CD4-positive, alpha-beta T cell treated with Interleukin-17A for 4 hours (primary cell): ENCODE measurements around the gene COL9A2.

ENCODE experiments used
- DNase-seq: peaks from one replicate; pipeline ENCODE4 v3.0.0-alpha.2; 2020; ENCODE audit warnings: mixed read lengths

COL9A2 gene

DNA sequence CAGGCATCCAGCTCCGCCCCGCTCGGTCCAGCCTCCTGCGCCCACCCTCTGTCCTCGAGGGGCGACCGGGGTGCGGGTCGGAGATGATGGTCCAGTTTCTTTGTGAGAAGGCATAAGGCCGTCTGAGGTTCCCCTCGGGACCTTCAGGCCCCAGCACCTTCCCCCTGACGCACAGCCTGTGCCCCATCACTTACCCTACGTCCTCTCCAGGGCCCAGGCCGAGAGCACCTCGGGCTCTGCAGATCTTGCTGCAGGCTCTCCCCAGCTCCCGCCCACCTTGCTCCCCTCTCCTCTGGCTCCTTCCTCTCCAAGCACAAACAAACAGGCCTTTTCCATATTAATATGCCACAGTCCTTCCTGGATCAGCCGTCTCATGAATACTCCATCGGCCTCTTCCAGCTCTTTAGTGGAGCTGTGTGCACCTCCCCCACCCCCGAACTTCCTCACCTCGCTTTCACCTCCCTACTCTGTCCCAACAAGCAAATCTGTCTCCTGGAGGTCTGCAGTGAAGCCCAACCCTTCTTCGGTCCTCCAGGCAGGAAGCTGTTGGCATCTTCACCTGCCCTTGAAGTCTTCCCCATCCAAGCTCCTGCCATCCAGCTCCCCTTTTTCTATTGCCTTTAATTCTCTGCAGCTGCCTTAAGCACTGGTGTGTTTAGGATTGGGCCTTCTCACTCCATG, 448 bp upstream of the COL9A2 start:
- DNase-seq = no peak

DNA sequence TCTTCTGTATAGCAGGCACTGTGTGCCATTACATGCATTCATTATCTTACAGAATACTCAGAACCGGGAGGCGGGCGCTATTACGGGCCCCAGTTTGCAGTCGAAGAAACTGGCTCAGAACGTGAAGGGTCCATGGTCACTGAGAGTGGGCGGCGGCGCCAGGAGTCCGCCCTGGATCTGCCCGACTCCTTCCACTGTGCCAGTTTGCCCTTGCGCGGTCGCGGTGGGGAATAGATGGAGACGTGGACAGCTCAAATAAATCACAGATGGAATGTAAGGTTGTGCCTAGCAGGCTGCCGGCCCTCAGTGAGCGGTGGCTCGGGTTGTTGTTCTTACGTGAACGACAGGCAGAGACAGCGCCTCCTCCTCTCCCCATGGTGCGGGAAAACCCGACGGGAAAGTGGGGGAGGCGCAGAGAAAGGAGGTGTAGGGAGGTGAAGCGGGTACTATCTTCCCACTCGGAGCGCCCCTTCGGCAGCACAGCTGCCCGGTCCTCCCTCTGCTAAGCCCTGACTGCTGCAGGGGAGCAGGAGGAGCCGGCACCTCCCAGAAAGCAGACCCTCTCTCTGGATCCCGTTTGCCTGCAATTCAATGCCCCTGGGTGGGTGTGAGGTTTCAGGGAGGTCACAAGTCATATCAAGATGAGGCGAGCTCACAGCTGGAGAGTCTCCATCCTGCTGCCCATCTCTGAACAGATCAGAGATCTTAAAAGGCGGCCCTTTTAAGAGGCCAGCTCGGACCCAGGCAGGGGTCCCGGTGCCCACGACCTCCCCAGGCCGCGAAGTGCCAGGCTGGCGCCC, 1.1 kb downstream of the COL9A2 start:
- DNase-seq = peak; percentile 50

DNA sequence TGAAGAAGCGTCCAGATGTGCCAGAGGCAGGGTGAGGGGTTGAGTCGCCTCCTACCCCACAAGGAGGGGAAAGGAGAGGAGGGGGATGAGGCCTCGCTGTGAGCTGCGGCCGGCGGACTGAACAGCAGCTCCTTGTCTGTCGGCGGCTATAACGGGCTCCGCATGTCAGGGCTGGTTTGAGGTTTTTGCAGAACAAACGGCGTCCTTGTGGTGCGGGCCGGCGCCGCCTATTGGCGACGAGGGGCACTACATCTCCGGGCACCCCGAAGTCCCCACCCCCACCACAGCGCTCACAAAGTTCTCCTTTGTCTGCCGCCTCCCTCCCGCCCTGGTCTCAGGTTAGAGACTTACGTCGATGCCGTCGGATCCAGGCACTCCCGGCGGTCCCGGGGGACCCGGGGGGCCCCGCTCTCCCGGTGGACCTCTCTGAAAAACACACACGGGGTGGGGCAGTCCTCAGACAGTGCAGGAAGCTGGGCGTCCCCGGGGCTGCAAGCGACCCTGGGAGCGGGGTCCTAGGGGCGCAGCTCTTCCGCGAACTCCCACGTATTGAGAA, 1.8 kb downstream of the COL9A2 start:
- DNase-seq = peak; percentile 89

DNA sequence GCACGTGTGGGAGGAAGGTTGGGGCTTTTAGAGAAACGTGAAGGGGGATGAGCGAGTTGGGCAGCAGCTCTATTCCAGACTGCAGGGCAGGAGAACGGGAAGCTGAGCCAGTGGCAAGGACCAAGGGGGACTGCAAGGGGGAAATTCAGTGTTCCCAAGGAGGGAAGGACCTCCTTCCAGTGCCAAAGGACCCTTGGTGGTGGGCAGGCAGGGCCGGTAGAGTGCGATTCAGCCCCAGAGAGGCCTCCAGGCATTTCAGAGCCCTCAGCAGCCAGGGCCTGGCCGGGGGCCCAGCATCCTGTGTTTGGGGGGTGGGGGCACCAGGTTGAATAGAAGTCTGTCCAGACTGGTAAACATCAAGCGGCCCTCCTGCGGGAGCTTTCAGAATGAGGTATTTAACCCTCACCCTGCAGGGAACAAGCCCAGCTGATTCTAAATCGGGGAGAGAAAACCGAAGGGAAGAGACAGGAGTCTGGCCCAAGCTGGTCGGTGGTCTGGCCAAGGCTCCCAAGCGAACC, 2.3 kb downstream of the COL9A2 start:
- no peak for DNase-seq

DNA sequence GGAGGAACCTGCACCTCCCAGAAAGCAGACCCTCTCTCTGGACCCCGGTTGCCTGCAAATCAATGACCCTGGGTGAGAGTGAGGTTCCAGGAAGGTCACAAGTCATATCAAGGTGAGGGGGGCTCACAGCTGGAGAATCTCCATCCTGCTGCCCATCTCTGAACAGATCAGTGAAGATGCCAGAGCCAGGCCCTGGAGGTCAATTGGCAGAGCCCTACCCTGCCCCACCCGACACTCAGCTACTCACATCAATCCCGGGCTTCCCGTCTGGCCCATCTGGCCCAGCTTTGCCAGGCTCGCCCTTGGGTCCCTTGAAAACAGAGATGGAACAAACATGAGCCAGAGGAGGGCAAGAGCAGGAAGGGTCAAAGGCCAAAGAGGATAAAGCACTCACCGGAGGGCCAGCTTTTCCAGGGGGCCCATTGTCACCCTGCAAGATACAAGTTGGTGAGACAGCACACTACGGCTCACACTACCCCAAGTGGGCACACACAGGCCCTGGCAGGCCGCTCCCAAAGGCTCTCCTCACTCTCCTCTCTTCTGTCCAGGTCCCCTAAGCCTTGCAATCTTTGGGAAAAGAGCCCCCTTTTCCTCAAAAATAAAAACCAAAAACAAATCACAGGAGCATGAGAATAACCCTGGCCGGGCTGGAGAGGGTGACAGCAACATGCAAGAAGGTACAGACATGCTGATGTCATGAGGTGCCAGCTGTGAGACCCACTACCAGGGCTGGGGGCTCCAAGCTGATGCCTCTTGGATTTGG, 2.9 kb downstream of the COL9A2 start:
- no peak for DNase-seq

DNA sequence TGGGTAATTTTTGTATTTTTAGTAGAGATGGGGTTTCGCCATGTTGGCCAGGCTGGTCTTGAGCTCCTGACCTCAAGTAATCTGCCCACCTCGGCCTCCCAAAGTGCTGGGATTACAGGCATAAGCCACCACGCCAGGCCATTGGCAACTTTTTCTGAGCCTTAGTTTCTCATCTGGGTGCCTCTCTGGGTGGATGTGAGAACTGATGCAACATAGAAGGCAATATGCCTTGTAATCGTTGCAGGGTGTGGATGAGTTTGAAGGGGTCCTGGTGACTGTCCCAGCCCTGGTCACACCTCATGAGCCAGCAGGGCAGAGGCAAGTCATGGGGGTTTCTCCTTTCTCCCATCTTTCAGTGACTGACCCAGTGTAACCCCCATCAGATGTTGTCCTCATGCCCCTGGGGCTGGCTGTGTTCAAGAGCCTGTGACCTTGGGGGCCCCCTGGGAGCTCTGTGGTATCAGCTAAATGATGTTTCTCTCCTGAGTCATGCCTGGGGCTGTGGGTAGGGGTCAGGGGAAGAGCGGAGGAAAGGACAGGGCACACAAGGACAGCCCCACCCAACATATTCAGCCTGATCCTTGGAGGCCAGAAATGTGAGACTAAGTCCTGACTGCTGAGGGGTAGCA, 3.6 kb downstream of the COL9A2 start:
- no peak for DNase-seq

DNA sequence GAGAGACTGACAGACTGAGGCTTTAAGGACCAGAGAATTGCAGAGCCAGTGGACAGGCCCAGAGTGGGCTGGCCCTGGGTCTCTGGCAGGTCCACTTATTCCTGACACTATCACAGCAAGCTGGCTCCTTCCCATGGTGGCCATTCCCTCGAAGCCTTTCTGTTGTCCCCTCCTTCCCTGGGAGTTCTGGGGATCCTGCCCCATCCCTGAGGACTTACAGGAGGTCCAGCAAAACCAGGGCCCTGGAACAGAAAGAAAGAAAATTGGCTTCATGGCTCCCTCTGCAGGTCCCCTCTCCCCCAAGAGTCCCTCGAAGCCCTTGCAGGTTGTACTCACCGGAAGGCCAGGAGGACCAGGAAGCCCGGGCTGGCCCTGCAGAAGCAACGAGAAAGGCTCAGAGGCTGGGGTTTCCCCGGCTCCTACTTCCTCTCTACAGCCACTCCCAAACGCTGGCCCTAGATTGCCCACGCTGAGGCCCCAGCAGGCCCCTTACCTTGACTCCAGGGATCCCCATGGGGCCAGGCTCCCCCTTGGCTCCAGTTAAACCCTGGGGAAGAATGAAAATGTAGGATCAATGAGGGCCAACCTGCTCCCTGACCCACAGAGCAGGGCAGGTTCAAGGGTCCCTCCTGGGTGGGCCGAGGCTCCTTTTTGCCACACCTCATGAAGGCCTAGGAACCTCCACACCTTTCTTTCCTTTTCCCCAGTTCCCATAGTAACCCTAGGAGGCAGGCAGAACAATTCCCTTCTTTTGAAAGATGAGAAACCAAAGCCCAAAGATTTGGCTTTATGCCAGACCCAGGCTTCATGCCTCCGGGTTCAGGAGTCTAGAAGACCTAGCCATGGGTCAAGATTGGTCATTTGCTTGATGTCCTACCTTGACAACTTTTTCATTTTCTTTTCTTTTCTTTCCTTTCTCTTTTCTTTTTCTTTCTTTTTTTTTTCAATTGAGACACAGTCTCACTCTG, 4.6 kb downstream of the COL9A2 start:
- DNase-seq = peak; percentile 35

DNA sequence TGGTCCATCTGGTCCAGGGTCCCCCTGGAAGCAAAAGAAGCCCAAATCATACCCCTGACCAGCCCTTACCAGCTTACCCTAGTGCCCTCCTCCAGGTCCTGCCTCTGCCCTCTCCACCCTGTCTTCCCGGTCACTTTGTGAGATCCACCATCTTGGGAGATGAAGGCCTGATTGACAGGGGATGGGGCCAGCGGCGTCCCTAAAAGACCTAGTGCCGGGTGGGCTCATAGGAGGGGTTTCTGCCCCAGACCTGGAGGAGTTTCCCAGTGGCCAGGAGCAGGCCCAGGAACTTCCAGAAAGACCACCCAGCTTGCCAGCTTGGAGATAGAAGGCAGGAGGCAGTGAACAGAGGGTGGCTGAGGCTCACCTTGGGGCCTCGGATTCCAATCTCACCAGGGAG, 5.4 kb downstream of the COL9A2 start:
- no peak for DNase-seq

DNA sequence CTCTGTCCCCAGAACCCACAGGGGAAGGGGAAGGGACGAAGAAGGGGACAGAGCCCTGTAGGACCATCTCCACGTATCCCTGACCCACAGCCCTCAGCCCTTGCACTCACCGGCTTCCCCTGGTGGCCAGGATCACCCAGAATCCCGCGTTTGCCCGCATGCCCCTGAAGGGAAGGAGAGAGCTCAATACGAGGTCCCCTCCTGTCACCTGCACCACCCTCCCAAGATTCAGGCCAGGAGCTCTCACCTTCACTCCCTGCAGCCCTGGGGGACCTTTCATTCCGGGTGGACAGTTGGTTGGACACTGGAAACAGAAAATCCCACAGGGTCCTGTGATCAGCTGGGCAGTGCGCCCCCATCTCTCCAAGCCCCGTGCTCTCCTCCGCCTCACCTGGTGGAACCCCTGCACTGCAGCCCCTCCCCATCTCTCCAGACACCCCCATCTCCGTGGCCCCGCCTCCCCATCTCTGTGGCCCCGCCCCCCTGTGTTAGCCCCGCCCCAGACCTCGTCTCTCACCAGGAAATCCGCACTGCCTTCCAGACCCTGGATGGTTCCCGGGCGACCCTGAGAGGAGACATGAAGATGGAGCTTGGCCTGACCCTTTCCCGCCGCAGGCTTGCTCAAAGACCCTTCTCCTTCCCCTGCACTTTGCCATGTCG, 6.0 kb downstream of the COL9A2 start:
- DNase-seq = no peak

DNA sequence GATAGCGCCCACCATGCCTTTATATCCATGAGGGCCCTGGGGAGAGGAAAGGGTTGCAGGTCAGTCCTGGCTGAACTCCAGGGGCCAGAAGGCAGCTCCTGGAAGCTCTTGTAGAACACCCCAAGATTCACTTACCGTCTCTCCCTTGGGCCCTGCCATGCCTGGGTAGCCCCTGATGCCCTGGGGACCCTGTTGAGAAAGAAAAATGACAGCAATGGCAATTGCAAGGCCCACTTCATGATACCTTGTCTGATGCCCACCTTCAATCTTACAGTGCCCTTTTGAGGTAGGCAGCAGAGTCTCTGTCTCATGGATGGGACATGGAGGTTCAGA, 7.0 kb downstream of the COL9A2 start:
- no peak for DNase-seq

DNA sequence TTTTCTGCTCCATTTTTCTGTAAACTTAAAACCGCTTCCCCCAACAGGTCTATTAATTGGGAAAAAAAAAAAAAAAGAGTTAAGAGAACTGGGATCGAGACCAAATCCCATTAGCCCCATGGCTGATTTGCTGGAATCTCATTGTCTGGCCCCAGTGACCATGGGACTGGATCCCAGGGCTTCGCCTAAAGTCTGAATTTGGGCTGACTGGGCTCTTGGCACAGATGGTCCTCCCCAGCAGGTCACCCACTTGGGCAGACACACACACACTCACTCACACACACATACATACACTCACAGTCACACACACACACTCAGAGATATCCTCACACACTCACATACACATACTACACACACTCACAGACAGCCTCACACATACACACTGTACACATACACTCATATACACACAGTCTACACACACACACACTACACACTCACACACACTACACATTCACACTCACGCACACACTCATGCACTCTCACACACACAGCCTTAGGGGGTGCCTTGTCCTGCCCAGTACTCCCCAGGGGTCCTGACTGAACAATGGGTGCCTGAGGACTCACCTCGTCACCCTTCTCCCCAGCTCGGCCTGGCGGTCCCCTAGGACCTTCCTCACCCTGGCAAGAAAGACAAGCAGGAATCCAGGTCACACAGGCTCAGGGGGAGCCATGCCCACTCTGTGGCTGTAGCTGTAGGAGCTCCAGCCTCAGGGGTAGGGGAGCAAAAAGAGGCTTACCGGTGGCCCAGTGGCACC, 7.5 kb downstream of the COL9A2 start:
- no peak for DNase-seq

DNA sequence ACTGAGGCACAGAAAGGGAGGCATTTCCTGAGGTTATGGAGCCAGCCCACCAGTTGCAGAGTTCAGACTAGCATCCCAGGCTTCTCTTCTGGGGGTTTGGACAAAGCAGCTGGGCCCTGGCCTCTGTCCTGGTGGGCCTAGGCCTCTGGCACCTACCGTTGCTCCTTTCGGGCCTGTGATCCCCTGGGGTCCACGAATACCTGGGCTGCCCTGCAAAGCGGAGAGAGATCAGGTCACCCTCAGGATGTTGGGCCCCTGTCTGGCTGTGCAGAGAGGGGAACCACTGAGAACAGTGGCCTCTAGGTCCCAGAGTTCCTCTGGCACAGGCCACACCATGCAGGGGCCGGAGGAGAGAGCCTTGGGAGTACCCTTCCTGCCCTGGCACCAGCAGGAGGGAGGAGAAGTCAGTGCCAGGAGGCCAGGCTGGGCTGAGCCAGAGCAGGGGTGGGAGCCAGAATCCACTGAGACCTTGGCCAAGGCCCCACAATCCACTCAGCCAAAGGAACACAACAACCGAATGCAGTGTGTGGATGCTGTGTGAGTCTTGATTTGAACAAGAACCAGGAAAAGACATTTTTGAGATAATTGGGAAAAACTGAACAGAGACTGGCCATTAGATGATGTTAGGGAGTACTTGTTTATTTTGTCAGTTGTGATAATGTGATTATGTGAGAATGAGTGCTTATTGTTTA, 8.9 kb downstream of the COL9A2 start:
- no peak for DNase-seq

DNA sequence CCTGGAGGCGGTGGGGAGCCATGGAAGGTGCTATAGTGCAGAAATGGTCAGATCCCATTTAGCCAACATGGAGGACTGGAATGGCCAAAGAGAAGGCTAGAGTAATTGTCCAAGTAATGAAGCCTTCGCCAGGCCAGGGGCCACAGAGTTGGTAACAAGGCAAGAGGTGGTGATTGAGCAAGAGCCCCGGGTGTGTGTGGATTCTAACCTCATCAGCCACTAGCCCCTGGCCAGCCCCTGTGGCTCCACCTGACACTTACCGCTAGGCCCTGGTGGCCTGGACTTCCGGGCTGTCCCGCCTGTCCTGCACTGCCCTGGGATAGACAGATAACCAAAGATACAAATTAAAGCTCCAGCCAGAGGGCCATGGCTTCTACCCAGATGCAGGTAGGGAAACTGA, 9.9 kb downstream of the COL9A2 start:
- no peak for DNase-seq

DNA sequence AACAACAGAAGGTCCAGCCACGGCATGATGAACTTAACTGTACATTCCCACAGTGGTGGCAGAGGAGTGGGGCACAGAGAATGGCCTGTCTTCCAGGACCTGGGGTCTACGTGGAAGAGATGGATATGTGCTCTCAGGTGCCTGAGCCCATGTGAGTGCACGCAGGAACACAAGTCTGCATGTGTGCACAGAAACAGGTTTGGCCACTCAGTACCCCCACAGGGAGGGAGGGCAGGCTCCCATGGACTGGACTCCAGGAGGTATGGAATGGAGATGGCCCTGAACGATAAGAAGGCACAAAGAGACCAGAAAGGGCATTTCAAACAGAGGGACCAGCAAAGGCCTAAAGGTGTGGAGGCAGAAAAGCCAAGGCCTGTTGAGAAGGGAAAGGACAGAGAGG, 10.8 kb downstream of the COL9A2 start:
- DNase-seq = no peak

DNA sequence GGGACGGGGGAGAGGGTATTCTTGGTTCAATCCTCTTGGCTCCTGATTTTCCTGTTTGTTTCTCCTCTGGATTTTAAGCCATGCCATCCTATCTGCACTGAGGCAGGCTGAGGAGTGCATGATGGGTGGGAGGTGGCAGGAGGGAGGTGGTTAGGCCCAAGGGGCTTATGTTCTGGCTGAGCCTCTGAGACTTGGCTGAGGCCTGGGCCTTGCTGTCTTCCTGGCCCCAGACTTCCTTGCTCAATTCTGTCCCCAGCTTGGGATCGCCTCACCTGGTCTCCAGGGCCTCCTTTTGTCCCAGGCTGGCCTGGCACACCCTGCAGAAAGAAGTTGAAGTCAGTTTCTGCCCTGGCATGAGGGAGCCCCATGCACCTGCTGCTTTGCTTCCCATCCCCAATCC, 11.2 kb downstream of the COL9A2 start:
- DNase-seq = no peak

DNA sequence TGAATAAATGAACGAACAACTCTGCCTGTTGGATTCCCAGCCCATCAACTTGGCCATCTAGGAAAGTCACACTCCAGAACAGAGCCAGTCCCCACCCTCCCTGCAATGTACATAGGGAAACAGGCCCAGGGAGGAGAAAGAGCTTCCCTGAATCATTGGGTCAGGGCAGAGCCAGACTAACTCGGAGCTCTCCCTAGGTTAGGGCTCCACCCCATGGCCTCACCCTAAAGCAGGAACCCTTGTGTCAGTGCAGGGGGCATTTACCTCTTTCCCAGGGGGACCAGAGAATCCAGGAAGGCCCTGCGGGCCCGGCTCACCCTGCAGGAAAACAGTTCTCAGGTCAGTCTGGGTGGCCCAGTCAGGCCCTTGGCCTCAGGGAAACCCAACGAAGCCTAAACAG, 11.6 kb downstream of the COL9A2 start:
- no peak for DNase-seq

DNA sequence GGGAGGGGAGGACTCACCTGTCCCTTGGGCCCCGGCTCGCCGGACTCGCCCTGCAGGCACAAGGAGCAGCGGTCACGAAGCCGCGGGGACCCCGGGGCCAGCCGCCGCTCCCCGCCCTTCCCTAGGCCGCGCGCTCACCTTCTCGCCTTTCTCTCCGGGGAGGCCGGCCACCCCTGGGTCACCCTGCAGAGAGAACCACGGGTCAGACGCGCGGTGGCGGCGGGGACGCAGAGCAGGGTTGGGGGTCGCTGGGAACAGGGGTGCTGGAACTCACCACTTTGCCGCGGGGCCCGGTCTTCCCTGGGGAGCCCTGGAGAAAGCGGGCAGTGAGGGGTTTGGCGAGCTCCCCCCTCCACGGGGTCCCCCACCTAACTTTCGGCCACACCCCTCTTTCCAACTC, 13.3 kb downstream of the COL9A2 start:
- DNase-seq = no peak

DNA sequence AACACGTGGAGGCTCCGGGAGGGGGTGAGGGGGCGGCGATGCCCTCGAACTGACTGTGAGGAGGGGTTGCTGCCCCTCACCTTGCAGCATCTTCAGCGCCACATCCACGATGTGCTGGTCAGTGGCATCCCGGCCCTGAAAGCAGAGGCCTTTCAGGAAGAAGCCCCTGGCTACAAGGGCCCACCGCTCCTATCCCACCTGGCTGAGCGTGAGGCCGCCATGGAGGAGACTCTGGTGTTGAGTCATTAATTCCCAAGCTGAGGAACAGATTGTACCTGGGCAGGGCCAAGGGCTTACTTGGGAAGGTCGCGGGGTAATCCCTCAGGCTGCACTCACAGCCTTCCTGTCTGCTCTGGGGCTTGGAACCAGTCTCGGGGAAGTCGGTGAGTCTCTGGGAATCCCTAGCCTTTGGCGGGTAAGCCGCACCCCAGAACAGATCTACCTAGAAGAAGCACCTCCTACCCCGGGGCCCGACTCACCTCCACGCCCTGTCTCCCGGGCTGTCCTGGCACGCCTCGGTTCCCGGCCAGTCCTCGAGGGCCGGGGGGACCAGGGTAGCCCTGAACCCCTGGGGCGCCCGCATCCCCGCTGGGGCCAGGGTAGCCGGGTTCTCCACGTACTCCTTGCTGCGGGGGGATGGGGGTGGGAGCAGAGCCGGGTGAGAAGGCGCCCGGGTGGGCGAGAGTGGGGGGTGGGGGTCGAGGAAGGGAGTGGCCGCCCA, 13.9 kb downstream of the COL9A2 start:
- no peak for DNase-seq

DNA sequence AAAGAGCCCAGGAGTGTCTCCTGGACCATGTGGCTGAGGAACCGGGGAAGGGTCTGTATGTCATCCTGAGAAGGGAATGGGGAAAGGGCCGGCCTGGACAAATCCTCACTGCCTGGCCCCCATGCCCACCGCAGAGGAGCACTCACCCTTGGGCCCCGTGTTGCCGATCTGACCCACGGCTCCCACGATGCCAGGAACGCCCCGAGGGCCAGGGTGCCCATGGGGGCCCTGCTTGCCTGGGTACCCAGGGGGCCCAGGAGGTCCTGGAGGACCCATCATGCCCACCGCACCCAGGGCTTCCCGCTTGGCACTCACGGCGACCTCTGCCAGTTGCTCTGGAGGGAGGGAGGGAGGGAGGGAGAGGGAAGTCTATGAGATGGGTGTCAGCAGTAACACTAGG, 14.6 kb downstream of the COL9A2 start:
- DNase-seq = no peak
